ENCODE measurements around the gene COQ7.
A peak's percentile ranks its signal among the peaks of the same experiment; 100 is the strongest.

The COQ7 gene

GRCh38 chr16:19040400-19040799 lies 27.0 kb upstream of the COQ7 start:
- TF ChIP-seq, protein P1, sequence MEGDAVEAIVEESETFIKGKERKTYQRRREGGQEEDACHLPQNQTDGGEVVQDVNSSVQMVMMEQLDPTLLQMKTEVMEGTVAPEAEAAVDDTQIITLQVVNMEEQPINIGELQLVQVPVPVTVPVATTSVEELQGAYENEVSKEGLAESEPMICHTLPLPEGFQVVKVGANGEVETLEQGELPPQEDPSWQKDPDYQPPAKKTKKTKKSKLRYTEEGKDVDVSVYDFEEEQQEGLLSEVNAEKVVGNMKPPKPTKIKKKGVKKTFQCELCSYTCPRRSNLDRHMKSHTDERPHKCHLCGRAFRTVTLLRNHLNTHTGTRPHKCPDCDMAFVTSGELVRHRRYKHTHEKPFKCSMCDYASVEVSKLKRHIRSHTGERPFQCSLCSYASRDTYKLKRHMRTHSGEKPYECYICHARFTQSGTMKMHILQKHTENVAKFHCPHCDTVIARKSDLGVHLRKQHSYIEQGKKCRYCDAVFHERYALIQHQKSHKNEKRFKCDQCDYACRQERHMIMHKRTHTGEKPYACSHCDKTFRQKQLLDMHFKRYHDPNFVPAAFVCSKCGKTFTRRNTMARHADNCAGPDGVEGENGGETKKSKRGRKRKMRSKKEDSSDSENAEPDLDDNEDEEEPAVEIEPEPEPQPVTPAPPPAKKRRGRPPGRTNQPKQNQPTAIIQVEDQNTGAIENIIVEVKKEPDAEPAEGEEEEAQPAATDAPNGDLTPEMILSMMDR (conservative IDR thresholded peaks at IDR 0.05; ENCODE audit: low read depth, low read length) = no peak
- H3K4me3 ChIP-seq (ENCODE audit: low read length) = no peak overlapping the region
- no peak for DNase-seq (ENCODE audit: low read depth)

- no peak overlapping the region for H3K4me3 ChIP-seq (ENCODE audit: low read length)
- TF ChIP-seq, protein P1 (conservative IDR thresholded peaks at IDR 0.05; ENCODE audit: low read depth, low read length) = no peak
- DNase-seq (ENCODE audit: low read depth) = no peak
Measured at GRCh38 chr16:19044769-19045168, 22.6 kb upstream of the COQ7 start.

DNA sequence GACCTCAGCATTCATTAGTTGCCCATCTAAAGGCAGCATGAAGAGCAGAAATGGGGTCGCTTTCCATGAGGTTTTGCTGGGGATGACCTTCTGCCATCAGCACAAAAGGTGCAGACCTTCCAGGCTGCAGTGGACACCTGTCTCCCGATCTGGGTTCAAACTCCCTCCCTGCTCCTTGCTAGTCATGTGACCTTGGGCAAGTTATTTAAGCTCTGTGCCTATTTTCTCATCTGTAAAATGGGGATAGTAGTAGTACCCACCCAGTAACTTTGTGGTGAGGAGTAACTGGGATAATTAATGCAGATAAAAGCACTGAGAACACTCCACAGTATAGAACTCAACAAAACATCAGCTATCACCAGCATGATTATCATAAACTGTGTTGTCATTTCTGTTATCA lies 21.4 kb upstream of the COQ7 start:
- TF ChIP-seq, protein P1 (conservative IDR thresholded peaks at IDR 0.05; ENCODE audit: low read depth, low read length) = no peak
- no peak for DNase-seq (ENCODE audit: low read depth)
- no peak overlapping the region for H3K4me3 ChIP-seq (ENCODE audit: low read length)

DNA sequence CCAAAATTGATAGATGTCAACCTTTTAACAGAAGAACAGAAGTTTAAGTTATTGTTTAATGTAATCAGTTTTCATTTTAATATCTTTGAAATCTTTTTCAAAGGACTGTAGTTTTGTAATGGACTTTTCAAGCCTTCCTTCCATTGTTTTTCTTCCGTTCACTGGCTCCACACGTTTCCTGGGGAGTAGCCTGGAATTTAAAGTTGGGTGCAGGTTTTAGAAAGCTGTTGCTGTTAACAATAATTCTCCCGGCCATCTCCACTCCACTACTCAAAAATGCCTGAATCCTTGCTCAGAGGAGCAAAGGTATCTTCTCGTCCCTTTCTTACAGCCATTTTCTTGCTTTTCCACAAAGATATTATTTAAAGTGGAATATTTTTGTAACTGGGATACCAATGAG lies 4.7 kb upstream of the COQ7 start:
- H3K4me3 ChIP-seq (ENCODE audit: low read length) = no peak overlapping the region
- TF ChIP-seq, protein P1 (conservative IDR thresholded peaks at IDR 0.05; ENCODE audit: low read depth, low read length) = no peak
- DNase-seq (ENCODE audit: low read depth) = no peak

DNA sequence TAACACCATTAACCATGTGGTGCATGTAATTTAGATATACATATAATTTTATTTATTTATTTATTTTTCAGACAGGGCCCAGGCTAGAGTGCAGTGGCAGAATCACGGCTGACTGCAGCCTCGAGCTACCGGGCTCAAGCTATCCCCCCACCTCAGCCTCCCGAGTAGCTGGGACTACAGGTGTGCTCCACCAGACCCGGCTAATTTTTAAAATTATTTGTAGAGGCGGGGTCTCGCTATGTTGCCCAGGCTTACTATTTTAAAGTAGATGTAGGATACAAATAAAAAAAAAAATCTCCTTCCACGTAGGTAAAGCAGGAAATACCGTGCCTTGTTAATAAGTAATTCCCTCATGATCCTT lies 446 bp upstream of the COQ7 start:
- H3K4me3 ChIP-seq (ENCODE audit: low read length) = peak overlapping the region; percentile 30
- no peak for DNase-seq (ENCODE audit: low read depth)
- TF ChIP-seq, protein P1 (conservative IDR thresholded peaks at IDR 0.05; ENCODE audit: low read depth, low read length) = no peak

DNA sequence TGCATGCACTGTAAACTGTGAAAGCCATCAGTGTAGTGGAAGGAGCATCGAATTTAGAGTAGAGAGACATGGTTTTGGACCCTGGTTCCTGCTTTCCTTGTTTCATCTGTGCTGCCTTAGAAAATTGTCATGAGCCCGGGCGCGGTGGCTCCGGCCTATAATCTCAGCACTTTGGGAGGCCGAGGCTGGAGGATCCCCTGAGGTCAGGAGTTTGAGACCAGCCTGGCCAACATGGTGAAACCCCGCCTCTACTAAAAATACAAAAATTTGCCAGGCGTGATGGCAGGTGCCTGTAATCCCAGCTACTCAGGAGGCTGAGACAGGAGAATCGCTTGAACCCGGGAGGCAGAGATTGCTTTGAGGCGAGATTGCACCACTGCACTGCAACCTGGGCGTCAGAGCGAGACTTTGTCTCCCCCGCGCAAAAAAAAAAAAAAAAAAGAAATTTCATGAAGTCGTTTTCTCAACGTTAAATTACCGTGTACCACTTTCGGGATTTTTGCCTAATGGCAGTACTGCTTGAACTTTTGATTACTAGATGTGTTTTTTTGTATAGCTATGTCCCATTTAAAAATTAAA lies 912 bp downstream of the COQ7 start:
- H3K4me3 ChIP-seq (ENCODE audit: low read length) = peak overlapping the region; percentile 72
- no peak for DNase-seq (ENCODE audit: low read depth)
- TF ChIP-seq, protein P1 (conservative IDR thresholded peaks at IDR 0.05; ENCODE audit: low read depth, low read length) = no peak
